Right forelimb (tissue), 1 donor: Measurements from ENCODE around the gene ARNT2.

Source experiments
- DNase-seq: peaks from one replicate; pipeline ENCODE4 v3.0.0-alpha.2; 2018

ARNT2 gene

GRCh38 chr15:80467311-80467714 is 63.1 kb downstream of the ARNT2 start:
- DNase-seq = no peak

- no peak for DNase-seq
Observed at GRCh38 chr15:80468796-80469195, 64.6 kb downstream of the ARNT2 start.

GRCh38 chr15:80471881-80472280 is 67.7 kb downstream of the ARNT2 start:
- DNase-seq = no peak

- DNase-seq = no peak
Observed at GRCh38 chr15:80473286-80474223, 69.4 kb downstream of the ARNT2 start.

GRCh38 chr15:80474224-80475215 is 70.3 kb downstream of the ARNT2 start:
- no peak for DNase-seq

GRCh38 chr15:80475572-80475971 is 71.4 kb downstream of the ARNT2 start:
- no peak for DNase-seq

- no peak for DNase-seq
Observed at GRCh38 chr15:80476036-80476435, 71.9 kb downstream of the ARNT2 start.

- no peak for DNase-seq
Observed at GRCh38 chr15:80478075-80478474, 73.9 kb downstream of the ARNT2 start.

GRCh38 chr15:80479191-80479590 is 75.0 kb downstream of the ARNT2 start:
- no peak for DNase-seq

- no peak for DNase-seq
Observed at GRCh38 chr15:80480171-80480811, 76.1 kb downstream of the ARNT2 start.

GRCh38 chr15:80480909-80481308 is 76.7 kb downstream of the ARNT2 start:
- DNase-seq = no peak

- DNase-seq = no peak
Observed at GRCh38 chr15:80482696-80483095, 78.5 kb downstream of the ARNT2 start.

- DNase-seq = no peak
Observed at GRCh38 chr15:80483725-80484161, 79.6 kb downstream of the ARNT2 start.

- no peak for DNase-seq
Observed at GRCh38 chr15:80484333-80484864, 80.2 kb downstream of the ARNT2 start.

GRCh38 chr15:80485370-80486164 is 81.4 kb downstream of the ARNT2 start:
- peak; percentile 10 for DNase-seq

GRCh38 chr15:80487839-80488390 is 83.7 kb downstream of the ARNT2 start:
- peak; percentile 28 for DNase-seq

GRCh38 chr15:80489030-80489594 is 84.9 kb downstream of the ARNT2 start:
- DNase-seq = peak; percentile 36

- peak; percentile 12 for DNase-seq
Observed at GRCh38 chr15:80490431-80490990, 86.3 kb downstream of the ARNT2 start.

- peak; percentile 36 for DNase-seq
Observed at GRCh38 chr15:80491163-80491847, 87.1 kb downstream of the ARNT2 start.

GRCh38 chr15:80492409-80492808 is 88.2 kb downstream of the ARNT2 start:
- DNase-seq = no peak
